TTC549 (cell line): ENCODE results near the gene DLL3.

Experiments
- FAIRE-seq: peaks from 2 replicates; lab custom pipeline; 2012; peaks lifted over from hg19 to GRCh38; lab: Jason Lieb, UNC

DLL3 gene

DNA sequence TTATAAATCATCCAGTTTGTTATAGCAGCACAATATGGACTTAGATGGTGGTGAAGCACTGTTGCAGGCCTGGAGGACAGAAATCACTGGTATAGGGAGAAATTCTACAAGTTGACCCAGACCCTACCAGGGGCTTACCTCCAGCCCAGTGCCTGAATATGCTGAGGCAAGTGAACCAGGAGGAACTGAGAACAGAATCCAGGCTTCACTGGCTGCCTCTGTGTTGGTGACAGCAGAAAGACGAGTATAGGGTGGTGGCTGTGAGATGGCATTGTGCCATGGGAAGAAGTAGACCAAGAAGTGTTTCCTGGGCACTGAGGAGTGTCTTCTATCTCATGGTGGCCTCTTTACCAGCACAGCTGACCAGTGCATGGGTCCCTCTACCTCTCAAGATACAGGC, 57.1 kb downstream of the DLL3 start:
- no peak for FAIRE-seq
